PC-3 (cell line): ENCODE data around the gene NDUFA7. TPM values are rescaled to one million over a fixed set of nuclear protein-coding genes. Genes with fewer than 3 reads are reported as not detected.

Experiments
- ATAC-seq: fragments of 200-7000 bp; cut with Tn5 transposase; 2 replicates; pipeline ENCODE4 v1.9.1; 2020; ENCODE audit warnings: mild to moderate bottlenecking, moderate library complexity
- BruUV-seq: library from RNA; stranded (reverse); fragments of 400-500 nt; replicated peaks from 2 replicates; lab custom pipeline; 2021; lab: Mats Ljungman, UMichigan
- CTCF ChIA-PET: fragments of 300-600 bp; sonication (Branson Sonifier 250); formaldehyde crosslinking; loops from one replicate; lab custom pipeline; 2022; ENCODE audit warnings: antibody characterized with exemption; lab: Charles Lee
- POLR2A ChIA-PET: fragments of 300-600 bp; sonication (Branson Sonifier 250); formaldehyde crosslinking; loops from one replicate; lab custom pipeline; 2022; ENCODE audit warnings: antibody characterized with exemption; ENCODE audit not compliant: unreplicated experiment; lab: Charles Lee
- DNase-seq: peaks from one replicate; pipeline ENCODE4 v3.0.0-alpha.2; 2015
- H2AFZ ChIP-seq: fragments of 300-600 bp; sonication (generic); 2 replicates; pipeline ENCODE4 v1.6.0; 2016; ENCODE audit warnings: antibody characterized with exemption, low read length
- H3F3A ChIP-seq: fragments of 300-600 bp; sonication (generic); one replicate; pipeline ENCODE4 v1.6.0; 2017; ENCODE audit warnings: antibody characterized with exemption, low read length, control low read depth, mild to moderate bottlenecking; ENCODE audit not compliant: unreplicated experiment
- H3K27ac ChIP-seq: fragments of 300-600 bp; sonication (generic); 2 replicates; pipeline ENCODE4 v1.5.1; 2016; ENCODE audit warnings: mild to moderate bottlenecking, low read length
- H3K27me3 ChIP-seq: fragments of 300-600 bp; sonication (generic); 2 replicates; pipeline ENCODE4 v1.6.1; 2016; ENCODE audit warnings: low read length, mixed read lengths
- H3K36me3 ChIP-seq: fragments of 300-600 bp; sonication (generic); 2 replicates; pipeline ENCODE4 v1.6.1; 2016; ENCODE audit warnings: low read depth, mixed run types, low read length, mixed read lengths
- H3K4me1 ChIP-seq: fragments of 300-600 bp; sonication (generic); 2 replicates; pipeline ENCODE4 v1.5.1; 2016; ENCODE audit warnings: low read length; ENCODE audit not compliant: insufficient read depth
- H3K4me2 ChIP-seq: fragments of 300-600 bp; sonication (generic); 2 replicates; pipeline ENCODE4 v1.6.0; 2016; ENCODE audit warnings: low read length
- H3K4me3 ChIP-seq: fragments of 300-600 bp; sonication (generic); 2 replicates; pipeline ENCODE4 v1.5.1; 2016; ENCODE audit warnings: mild to moderate bottlenecking, low read length, mixed read lengths
- H3K79me2 ChIP-seq: fragments of 300-600 bp; sonication (generic); 2 replicates; pipeline ENCODE4 v1.6.1; 2017; ENCODE audit warnings: low read length, mixed read lengths
- H3K9ac ChIP-seq: fragments of 300-600 bp; sonication (generic); 2 replicates; pipeline ENCODE4 v1.6.0; 2016; ENCODE audit warnings: mild to moderate bottlenecking, low read length
- H3K9me2 ChIP-seq: fragments of 300-600 bp; sonication (generic); replicated peaks from 2 replicates; pipeline ENCODE4 v1.6.1; 2016; ENCODE audit warnings: mixed run types, low read length, mixed read lengths
- H3K9me3 ChIP-seq: fragments of 300-600 bp; sonication (generic); 2 replicates; pipeline ENCODE4 v1.6.1; 2016; ENCODE audit warnings: low read length, mixed read lengths
- H4K20me1 ChIP-seq: fragments of 300-600 bp; sonication (generic); 2 replicates; pipeline ENCODE4 v1.6.1; 2016; ENCODE audit warnings: low read length, mixed read lengths
- EZH2 ChIP-seq: fragments of 300-600 bp; sonication (generic); IDR thresholded peaks from one replicate; pipeline ENCODE4 v1.6.1; 2017; ENCODE audit warnings: antibody characterized with exemption, mild to moderate bottlenecking, low read length; ENCODE audit not compliant: unreplicated experiment
- EZH2phosphoT487 ChIP-seq: fragments of 300-600 bp; sonication (generic); IDR thresholded peaks from 2 replicates; pipeline ENCODE4 v1.6.1; 2018; ENCODE audit warnings: mild to moderate bottlenecking, antibody characterized with exemption, low read length, borderline replicate concordance
- intact Hi-C: fragments of 100-400 bp; cut with micrococcal nuclease; formaldehyde crosslinking; loops from 2 replicates; pipeline ENCODE4 v1.9.0; 2023
- total RNA-seq: library from RNA; depleted of rRNA; stranded (reverse); fragments of >200 nt; gene quantifications from 2 replicates; pipeline ENCODE4 v1.2.3, GENCODE V29; 2014
- TF ChIP-seq, protein P1 (sequence below): fragments of 300-600 bp; sonication (generic); conservative IDR thresholded peaks from 2 replicates; pipeline ENCODE4 v1.5.1; 2017; ENCODE audit warnings: antibody characterized with exemption, low read depth, mild to moderate bottlenecking, low read length

The NDUFA7 gene
- total RNA-seq, 1 experiment from 2014 or later: 144 TPM

GRCh38 chr19:8332976-8333766, 12.0 kb upstream of the NDUFA7 start:
- CTCF ChIA-PET: no interaction called here
- H4K20me1 ChIP-seq: no peaks in the 10 kb centered on the region
- peak overlapping the region; percentile 66; the same call in 1 of the 2 replicates for H3K4me3 ChIP-seq
- H3K9ac ChIP-seq: no peak overlapping the region
- peaks cover 11% of the 10 kb centered on the region; the same call in 1 of the 2 replicates for H3K4me1 ChIP-seq
- H3F3A ChIP-seq: no peaks in the 10 kb centered on the region
- DNase-seq (no peak), ATAC-seq (no peak)
- no peak overlapping the region for H2AFZ ChIP-seq
- H3K9me3 ChIP-seq: no peaks in the 10 kb centered on the region
- POLR2A ChIA-PET: no interaction called here
- H3K4me2 ChIP-seq: peak overlapping the region; percentile 92
- H3K27ac ChIP-seq: no peak overlapping the region
- H3K27me3 ChIP-seq: peaks cover 22% of the 10 kb centered on the region
- H3K36me3 ChIP-seq: no peaks in the 10 kb centered on the region
- no TSS peak for BruUV-seq
- H3K9me2 ChIP-seq: no peaks in the 10 kb centered on the region
- H3K79me2 ChIP-seq: no peaks in the 10 kb centered on the region
- intact Hi-C loops: no loop called here
- TF ChIP-seq EZH2: no peak
- no peak for TF ChIP-seq EZH2phosphoT487
- TF ChIP-seq, protein P1, sequence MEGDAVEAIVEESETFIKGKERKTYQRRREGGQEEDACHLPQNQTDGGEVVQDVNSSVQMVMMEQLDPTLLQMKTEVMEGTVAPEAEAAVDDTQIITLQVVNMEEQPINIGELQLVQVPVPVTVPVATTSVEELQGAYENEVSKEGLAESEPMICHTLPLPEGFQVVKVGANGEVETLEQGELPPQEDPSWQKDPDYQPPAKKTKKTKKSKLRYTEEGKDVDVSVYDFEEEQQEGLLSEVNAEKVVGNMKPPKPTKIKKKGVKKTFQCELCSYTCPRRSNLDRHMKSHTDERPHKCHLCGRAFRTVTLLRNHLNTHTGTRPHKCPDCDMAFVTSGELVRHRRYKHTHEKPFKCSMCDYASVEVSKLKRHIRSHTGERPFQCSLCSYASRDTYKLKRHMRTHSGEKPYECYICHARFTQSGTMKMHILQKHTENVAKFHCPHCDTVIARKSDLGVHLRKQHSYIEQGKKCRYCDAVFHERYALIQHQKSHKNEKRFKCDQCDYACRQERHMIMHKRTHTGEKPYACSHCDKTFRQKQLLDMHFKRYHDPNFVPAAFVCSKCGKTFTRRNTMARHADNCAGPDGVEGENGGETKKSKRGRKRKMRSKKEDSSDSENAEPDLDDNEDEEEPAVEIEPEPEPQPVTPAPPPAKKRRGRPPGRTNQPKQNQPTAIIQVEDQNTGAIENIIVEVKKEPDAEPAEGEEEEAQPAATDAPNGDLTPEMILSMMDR: no peak

DNA sequence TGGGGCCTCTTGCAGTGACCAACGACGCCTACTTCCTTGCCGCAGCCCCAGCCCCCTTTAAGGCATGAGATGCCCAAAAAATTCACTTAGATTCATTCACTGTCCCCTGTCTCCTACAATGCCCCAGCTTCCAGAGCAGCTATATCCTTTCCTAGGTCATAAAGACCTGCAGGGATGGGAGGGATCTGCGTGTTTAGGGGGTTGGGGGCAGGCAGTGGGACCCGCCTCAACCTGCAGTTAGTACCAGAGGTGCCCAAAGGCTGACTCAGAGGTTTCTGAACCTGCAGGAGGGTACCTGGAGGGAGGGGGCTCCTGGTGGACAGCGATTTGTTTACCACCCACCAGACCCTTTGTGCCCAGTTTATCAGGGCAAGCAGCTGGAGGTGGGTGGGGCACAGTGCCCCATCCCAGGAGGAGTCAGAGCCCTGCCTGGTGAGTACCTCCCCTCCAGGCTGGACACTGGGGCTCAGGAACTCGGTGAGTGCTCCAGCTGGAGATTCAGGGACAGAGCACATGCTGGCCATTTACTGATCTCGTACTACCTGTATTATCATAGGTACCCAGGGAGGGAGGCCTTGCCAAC, 10.2 kb upstream of the NDUFA7 start:
- no peak overlapping the region for H3K9ac ChIP-seq
- DNase-seq (no peak), ATAC-seq (no peak)
- H4K20me1 ChIP-seq: no peaks in the 10 kb centered on the region
- H3K9me2 ChIP-seq: no peaks in the 10 kb centered on the region
- H3F3A ChIP-seq: no peaks in the 10 kb centered on the region
- no peak overlapping the region for H3K4me3 ChIP-seq
- no peaks in the 10 kb centered on the region for H3K79me2 ChIP-seq
- no peak overlapping the region for H3K27ac ChIP-seq
- TF ChIP-seq EZH2phosphoT487: no peak
- TF ChIP-seq EZH2: no peak
- TF ChIP-seq, protein P1: no peak
- POLR2A ChIA-PET: no interaction called here
- no peaks in the 10 kb centered on the region for H3K36me3 ChIP-seq
- no peak overlapping the region for H2AFZ ChIP-seq
- H3K4me2 ChIP-seq: no peak overlapping the region
- CTCF ChIA-PET: no interaction called here
- peaks cover 22% of the 10 kb centered on the region for H3K27me3 ChIP-seq
- BruUV-seq: no TSS peak
- no peaks in the 10 kb centered on the region for H3K9me3 ChIP-seq
- intact Hi-C loops: no loop called here
- H3K4me1 ChIP-seq: peaks cover 11% of the 10 kb centered on the region; the same call in 1 of the 2 replicates

DNA sequence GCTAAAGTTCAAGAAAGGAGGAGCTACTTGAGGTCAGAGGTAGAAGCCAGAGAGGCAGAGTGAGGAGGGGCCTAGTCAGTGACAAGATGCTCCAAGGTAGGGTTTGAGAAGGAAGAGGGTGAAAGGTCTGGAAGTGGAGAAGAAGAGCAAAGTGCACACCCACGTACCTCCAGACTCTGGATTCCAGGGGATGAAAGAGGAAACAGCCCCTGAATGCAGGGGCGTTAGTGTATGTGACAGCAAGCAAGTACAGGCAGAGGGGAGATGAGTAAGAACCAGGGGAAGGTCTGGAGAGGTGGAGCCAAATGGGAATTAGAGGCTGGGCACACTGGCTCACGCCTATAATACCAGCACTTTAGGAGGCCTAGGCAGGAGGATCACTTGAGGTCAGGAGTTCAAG, 8.8 kb upstream of the NDUFA7 start:
- ChIA-PET CTCF (no interaction called here), POLR2A (no interaction called here)
- H3K4me2 ChIP-seq: no peak overlapping the region
- H2AFZ ChIP-seq: no peak overlapping the region
- no peak for ATAC-seq
- H3K27me3 ChIP-seq: peaks cover 19% of the 10 kb centered on the region
- H3K4me1 ChIP-seq: peaks cover 11% of the 10 kb centered on the region; the same call in 1 of the 2 replicates
- H3K9me2 ChIP-seq: no peaks in the 10 kb centered on the region
- no peak for DNase-seq
- H3K9ac ChIP-seq: no peak overlapping the region
- H3K36me3 ChIP-seq: no peaks in the 10 kb centered on the region
- no peak overlapping the region for H3K4me3 ChIP-seq
- TF ChIP-seq EZH2: no peak
- TF ChIP-seq, protein P1: no peak
- TF ChIP-seq EZH2phosphoT487: no peak
- no peaks in the 10 kb centered on the region for H3K79me2 ChIP-seq
- no peaks in the 10 kb centered on the region for H4K20me1 ChIP-seq
- H3K27ac ChIP-seq: no peak overlapping the region
- no peaks in the 10 kb centered on the region for H3F3A ChIP-seq
- intact Hi-C loops: no loop called here
- BruUV-seq: no TSS peak
- no peaks in the 10 kb centered on the region for H3K9me3 ChIP-seq
